Measurements from ENCODE around the gene KISS1R.
A peak's percentile ranks its signal among the peaks of the same experiment; 100 is the strongest.

KISS1R gene

GRCh38 chr19:927351-927779, 10.2 kb downstream of the KISS1R start:
- H3K4me3 ChIP-seq (ENCODE audit: low read depth, low read length), result peak overlapping the region; percentile 88
- no peak for TF ChIP-seq CTCF (IDR thresholded peaks at IDR 0.05; ENCODE audit: low read depth, low read length)

- peak overlapping the region; percentile 88 for H3K4me3 ChIP-seq (ENCODE audit: low read depth, low read length)
These were observed 10.8 kb downstream of the KISS1R start for GRCh38 chr19:927780-928401.

GRCh38 chr19:928471-929202, 11.5 kb downstream of the KISS1R start:
- no peak for TF ChIP-seq CTCF (IDR thresholded peaks at IDR 0.05; ENCODE audit: low read depth, low read length)
- H3K4me3 ChIP-seq (ENCODE audit: low read depth, low read length), result no peak overlapping the region

More at GRCh38 chr19:927780-928401, 10.8 kb downstream of the KISS1R start:
- TF ChIP-seq CTCF (IDR thresholded peaks at IDR 0.05; ENCODE audit: low read depth, low read length), result no peak

- no peak for TF ChIP-seq CTCF (IDR thresholded peaks at IDR 0.05; ENCODE audit: low read depth, low read length)
- no peak overlapping the region for H3K4me3 ChIP-seq (ENCODE audit: low read depth, low read length)
These were observed 12.2 kb downstream of the KISS1R start for GRCh38 chr19:929203-929890.

GRCh38 chr19:929891-930258, 12.7 kb downstream of the KISS1R start:
- TF ChIP-seq CTCF (IDR thresholded peaks at IDR 0.05; ENCODE audit: low read depth, low read length), result no peak
- H3K4me3 ChIP-seq (ENCODE audit: low read depth, low read length), result no peak overlapping the region

- H3K4me3 ChIP-seq (ENCODE audit: low read depth, low read length), result peak overlapping the region; percentile 43; the same call in 1 of the 2 replicates
- no peak for TF ChIP-seq CTCF (IDR thresholded peaks at IDR 0.05; ENCODE audit: low read depth, low read length)
These were observed 14.9 kb downstream of the KISS1R start for GRCh38 chr19:931860-932647.
